ENCODE measurements around the gene ARL8A. TPM values are rescaled to one million over a fixed set of nuclear protein-coding genes. Genes with fewer than 3 reads are reported as not detected.

Gene ARL8A
- total and polyA plus RNA-seq, 4 donors, result 8.4 to 25.7 (median 20.2) TPM

DNA sequence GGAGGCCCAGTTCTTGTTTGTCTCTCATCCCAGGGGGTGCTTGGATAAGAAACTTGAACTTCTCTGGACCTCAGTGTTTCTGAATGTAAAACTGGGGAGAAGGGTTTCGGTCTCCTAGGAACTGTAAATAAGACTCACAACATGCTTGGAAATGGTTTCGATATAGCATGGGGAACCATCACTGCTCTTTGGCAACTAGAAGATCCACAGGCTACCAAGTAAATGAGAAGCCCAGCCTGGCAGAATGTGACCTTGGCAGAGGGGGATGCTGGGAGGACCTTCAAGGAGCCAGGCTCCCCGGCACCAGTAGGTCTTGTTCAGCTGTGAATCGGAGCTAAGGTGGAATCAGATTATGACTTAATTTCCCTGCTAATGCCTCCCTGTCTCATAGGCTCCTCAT, 3.7 kb downstream of the ARL8A start:
- Histone ChIP-seq H3K4me3 (ENCODE audit: low read depth in 1 of 3, low read length in 3 of 3) (no peak overlapping the region), H3K27ac (ENCODE audit: low read depth in 1 of 2, low read length in 2 of 2) (no peak overlapping the region), H3K36me3 (ENCODE audit: control insufficient read depth in 4 of 4, insufficient read depth in 3 of 4, low read depth in 1 of 4, low read length in 3 of 4) (peaks cover 2 to 7% (median 5%) of the 10 kb centered on the region in 4 donors), H3K9ac (ENCODE audit: low read depth in 1 of 2, low read length in 2 of 2) (no peak overlapping the region), H3K4me1 (ENCODE audit: control insufficient read depth in 4 of 4, insufficient read depth in 4 of 4, low read length in 3 of 4) (peaks cover 7 to 39% (median 25%) of the 10 kb centered on the region in 4 donors), H3K9me3 (ENCODE audit: control insufficient read depth in 4 of 4, low read length in 3 of 4) (no peaks in the 10 kb centered on the region), H3K27me3 (ENCODE audit: control insufficient read depth in 4 of 4, insufficient read depth in 4 of 4, low read length in 3 of 4) (no peaks in the 10 kb centered on the region)
- no peak for DNase-seq (ENCODE audit: low spot score)
- WGBS, result 93% methylated on average over 4 of the region's 4 CpGs
- TF ChIP-seq HNF4G (IDR thresholded peaks at IDR 0.05) (no peak), NR2F2 (IDR thresholded peaks at IDR 0.05) (no peak), HNF4A (conservative IDR thresholded peaks at IDR 0.05) (no peak), GABPA (IDR thresholded peaks at IDR 0.05 in 1 of 2, conservative IDR thresholded peaks at IDR 0.05 in 1 of 2) (no peak), TAF1 (conservative IDR thresholded peaks at IDR 0.05) (no peak), FOXA1 (IDR thresholded peaks at IDR 0.05) (no peak), YY1 (IDR thresholded peaks at IDR 0.05) (no peak), JUND (IDR thresholded peaks at IDR 0.05) (no peak), EGR1 (IDR thresholded peaks at IDR 0.05; ENCODE audit: low read depth in 2 of 2) (no peak), RAD21 (IDR thresholded peaks at IDR 0.05) (no peak), RXRA (IDR thresholded peaks at IDR 0.05) (no peak), FOXA2 (IDR thresholded peaks at IDR 0.05) (no peak), SP1 (IDR thresholded peaks at IDR 0.05) (no peak)
- TF ChIP-seq, protein P1, sequence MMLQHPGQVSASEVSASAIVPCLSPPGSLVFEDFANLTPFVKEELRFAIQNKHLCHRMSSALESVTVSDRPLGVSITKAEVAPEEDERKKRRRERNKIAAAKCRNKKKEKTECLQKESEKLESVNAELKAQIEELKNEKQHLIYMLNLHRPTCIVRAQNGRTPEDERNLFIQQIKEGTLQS (IDR thresholded peaks at IDR 0.05), result no peak
- TF ChIP-seq, protein P2, sequence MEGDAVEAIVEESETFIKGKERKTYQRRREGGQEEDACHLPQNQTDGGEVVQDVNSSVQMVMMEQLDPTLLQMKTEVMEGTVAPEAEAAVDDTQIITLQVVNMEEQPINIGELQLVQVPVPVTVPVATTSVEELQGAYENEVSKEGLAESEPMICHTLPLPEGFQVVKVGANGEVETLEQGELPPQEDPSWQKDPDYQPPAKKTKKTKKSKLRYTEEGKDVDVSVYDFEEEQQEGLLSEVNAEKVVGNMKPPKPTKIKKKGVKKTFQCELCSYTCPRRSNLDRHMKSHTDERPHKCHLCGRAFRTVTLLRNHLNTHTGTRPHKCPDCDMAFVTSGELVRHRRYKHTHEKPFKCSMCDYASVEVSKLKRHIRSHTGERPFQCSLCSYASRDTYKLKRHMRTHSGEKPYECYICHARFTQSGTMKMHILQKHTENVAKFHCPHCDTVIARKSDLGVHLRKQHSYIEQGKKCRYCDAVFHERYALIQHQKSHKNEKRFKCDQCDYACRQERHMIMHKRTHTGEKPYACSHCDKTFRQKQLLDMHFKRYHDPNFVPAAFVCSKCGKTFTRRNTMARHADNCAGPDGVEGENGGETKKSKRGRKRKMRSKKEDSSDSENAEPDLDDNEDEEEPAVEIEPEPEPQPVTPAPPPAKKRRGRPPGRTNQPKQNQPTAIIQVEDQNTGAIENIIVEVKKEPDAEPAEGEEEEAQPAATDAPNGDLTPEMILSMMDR (IDR thresholded peaks at IDR 0.05; ENCODE audit: low read depth, low read length, missing input control), result no peak
- TF ChIP-seq, protein P3, sequence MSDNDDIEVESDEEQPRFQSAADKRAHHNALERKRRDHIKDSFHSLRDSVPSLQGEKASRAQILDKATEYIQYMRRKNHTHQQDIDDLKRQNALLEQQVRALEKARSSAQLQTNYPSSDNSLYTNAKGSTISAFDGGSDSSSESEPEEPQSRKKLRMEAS (IDR thresholded peaks at IDR 0.05), result no peak
- TF ChIP-seq, protein P4, sequence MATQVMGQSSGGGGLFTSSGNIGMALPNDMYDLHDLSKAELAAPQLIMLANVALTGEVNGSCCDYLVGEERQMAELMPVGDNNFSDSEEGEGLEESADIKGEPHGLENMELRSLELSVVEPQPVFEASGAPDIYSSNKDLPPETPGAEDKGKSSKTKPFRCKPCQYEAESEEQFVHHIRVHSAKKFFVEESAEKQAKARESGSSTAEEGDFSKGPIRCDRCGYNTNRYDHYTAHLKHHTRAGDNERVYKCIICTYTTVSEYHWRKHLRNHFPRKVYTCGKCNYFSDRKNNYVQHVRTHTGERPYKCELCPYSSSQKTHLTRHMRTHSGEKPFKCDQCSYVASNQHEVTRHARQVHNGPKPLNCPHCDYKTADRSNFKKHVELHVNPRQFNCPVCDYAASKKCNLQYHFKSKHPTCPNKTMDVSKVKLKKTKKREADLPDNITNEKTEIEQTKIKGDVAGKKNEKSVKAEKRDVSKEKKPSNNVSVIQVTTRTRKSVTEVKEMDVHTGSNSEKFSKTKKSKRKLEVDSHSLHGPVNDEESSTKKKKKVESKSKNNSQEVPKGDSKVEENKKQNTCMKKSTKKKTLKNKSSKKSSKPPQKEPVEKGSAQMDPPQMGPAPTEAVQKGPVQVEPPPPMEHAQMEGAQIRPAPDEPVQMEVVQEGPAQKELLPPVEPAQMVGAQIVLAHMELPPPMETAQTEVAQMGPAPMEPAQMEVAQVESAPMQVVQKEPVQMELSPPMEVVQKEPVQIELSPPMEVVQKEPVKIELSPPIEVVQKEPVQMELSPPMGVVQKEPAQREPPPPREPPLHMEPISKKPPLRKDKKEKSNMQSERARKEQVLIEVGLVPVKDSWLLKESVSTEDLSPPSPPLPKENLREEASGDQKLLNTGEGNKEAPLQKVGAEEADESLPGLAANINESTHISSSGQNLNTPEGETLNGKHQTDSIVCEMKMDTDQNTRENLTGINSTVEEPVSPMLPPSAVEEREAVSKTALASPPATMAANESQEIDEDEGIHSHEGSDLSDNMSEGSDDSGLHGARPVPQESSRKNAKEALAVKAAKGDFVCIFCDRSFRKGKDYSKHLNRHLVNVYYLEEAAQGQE (IDR thresholded peaks at IDR 0.05), result no peak
- TF ChIP-seq, protein P5, sequence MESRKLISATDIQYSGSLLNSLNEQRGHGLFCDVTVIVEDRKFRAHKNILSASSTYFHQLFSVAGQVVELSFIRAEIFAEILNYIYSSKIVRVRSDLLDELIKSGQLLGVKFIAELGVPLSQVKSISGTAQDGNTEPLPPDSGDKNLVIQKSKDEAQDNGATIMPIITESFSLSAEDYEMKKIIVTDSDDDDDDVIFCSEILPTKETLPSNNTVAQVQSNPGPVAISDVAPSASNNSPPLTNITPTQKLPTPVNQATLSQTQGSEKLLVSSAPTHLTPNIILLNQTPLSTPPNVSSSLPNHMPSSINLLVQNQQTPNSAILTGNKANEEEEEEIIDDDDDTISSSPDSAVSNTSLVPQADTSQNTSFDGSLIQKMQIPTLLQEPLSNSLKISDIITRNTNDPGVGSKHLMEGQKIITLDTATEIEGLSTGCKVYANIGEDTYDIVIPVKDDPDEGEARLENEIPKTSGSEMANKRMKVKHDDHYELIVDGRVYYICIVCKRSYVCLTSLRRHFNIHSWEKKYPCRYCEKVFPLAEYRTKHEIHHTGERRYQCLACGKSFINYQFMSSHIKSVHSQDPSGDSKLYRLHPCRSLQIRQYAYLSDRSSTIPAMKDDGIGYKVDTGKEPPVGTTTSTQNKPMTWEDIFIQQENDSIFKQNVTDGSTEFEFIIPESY (IDR thresholded peaks at IDR 0.05), result no peak
